ENCODE measurements around the gene PTPN4. TPM values are rescaled to one million over a fixed set of nuclear protein-coding genes. Genes with fewer than 3 reads are reported as not detected.

PTPN4 gene
- total RNA-seq, 2 donors from 2014 or later, result 38.0 to 46.5 TPM

GRCh38 chr2:119837759-119838158, 78.0 kb downstream of the PTPN4 start:
- no peaks in the 10 kb centered on the region for H3K27me3 Mint-ChIP-seq (ENCODE audit: low read depth)
- no peak overlapping the region for H3K4me3 Mint-ChIP-seq
- no peak for ATAC-seq (replicated peaks in 1 of 2)
- H3K4me1 Mint-ChIP-seq (ENCODE audit: low read depth), result peaks cover 38% of the 10 kb centered on the region
- H3K9me3 Mint-ChIP-seq, result no peaks in the 10 kb centered on the region
- H3K27ac Mint-ChIP-seq, result no peak overlapping the region
- H3K36me3 Mint-ChIP-seq (ENCODE audit: insufficient read depth in 2 of 2), result no peaks in the 10 kb centered on the region
- no peak for DNase-seq

- Mint-ChIP-seq H3K4me1 (ENCODE audit: low read depth) (peaks cover 36% of the 10 kb centered on the region), H3K27ac (no peak overlapping the region), H3K27me3 (ENCODE audit: low read depth) (no peaks in the 10 kb centered on the region), H3K36me3 (ENCODE audit: insufficient read depth in 2 of 2) (no peaks in the 10 kb centered on the region), H3K9me3 (no peaks in the 10 kb centered on the region), H3K4me3 (no peak overlapping the region)
- no peak for ATAC-seq (replicated peaks in 1 of 2)
- no peak for DNase-seq
Measured at GRCh38 chr2:119838179-119838578, 78.5 kb downstream of the PTPN4 start.

- H3K36me3 Mint-ChIP-seq (ENCODE audit: insufficient read depth in 2 of 2), result peaks cover 2 to 6% of the 10 kb centered on the region in 2 donors
- H3K9me3 Mint-ChIP-seq, result no peaks in the 10 kb centered on the region
Measured at GRCh38 chr2:119841550-119841949, 81.8 kb downstream of the PTPN4 start.

GRCh38 chr2:119846021-119846420, 86.3 kb downstream of the PTPN4 start:
- ATAC-seq (replicated peaks in 1 of 2), result no peak
- peaks cover 9 to 38% of the 10 kb centered on the region in 2 donors for H3K36me3 Mint-ChIP-seq (ENCODE audit: insufficient read depth in 2 of 2)
- no peak overlapping the region for H3K27ac Mint-ChIP-seq
- H3K9me3 Mint-ChIP-seq, result peaks cover 5 to 8% of the 10 kb centered on the region in 2 donors
- peaks cover 23% of the 10 kb centered on the region for H3K4me1 Mint-ChIP-seq (ENCODE audit: low read depth)
- no peak for DNase-seq
- no peaks in the 10 kb centered on the region for H3K27me3 Mint-ChIP-seq (ENCODE audit: low read depth)
- H3K4me3 Mint-ChIP-seq, result no peak overlapping the region

More at GRCh38 chr2:119841550-119841949, 81.8 kb downstream of the PTPN4 start:
- peaks cover 36% of the 10 kb centered on the region for H3K4me1 Mint-ChIP-seq (ENCODE audit: low read depth)
- DNase-seq, result no peak
- no peak overlapping the region for H3K4me3 Mint-ChIP-seq
- no peak for ATAC-seq (replicated peaks in 1 of 2)
- no peaks in the 10 kb centered on the region for H3K27me3 Mint-ChIP-seq (ENCODE audit: low read depth)
- H3K27ac Mint-ChIP-seq, result peak overlapping the region; percentile 12

GRCh38 chr2:119849838-119850565, 90.3 kb downstream of the PTPN4 start:
- peaks cover 15 to 21% of the 10 kb centered on the region in 2 donors for H3K9me3 Mint-ChIP-seq
- ATAC-seq (replicated peaks in 1 of 2) (no peak), DNase-seq (no peak)
- peaks cover 19 to 63% of the 10 kb centered on the region in 2 donors for H3K36me3 Mint-ChIP-seq (ENCODE audit: insufficient read depth in 2 of 2)
- no peak overlapping the region for H3K4me3 Mint-ChIP-seq
- peaks cover 11% of the 10 kb centered on the region for H3K4me1 Mint-ChIP-seq (ENCODE audit: low read depth)
- no peaks in the 10 kb centered on the region for H3K27me3 Mint-ChIP-seq (ENCODE audit: low read depth)
- no peak overlapping the region for H3K27ac Mint-ChIP-seq

GRCh38 chr2:119852214-119852613, 92.5 kb downstream of the PTPN4 start:
- DNase-seq (no peak), ATAC-seq (replicated peaks in 1 of 2) (no peak)
- H3K27me3 Mint-ChIP-seq (ENCODE audit: low read depth), result no peaks in the 10 kb centered on the region
- H3K9me3 Mint-ChIP-seq, result peaks cover 15 to 21% of the 10 kb centered on the region in 2 donors
- no peak overlapping the region for H3K27ac Mint-ChIP-seq
- H3K4me3 Mint-ChIP-seq, result no peak overlapping the region
- H3K36me3 Mint-ChIP-seq (ENCODE audit: insufficient read depth in 2 of 2), result peaks cover 17 to 55% of the 10 kb centered on the region in 2 donors
- peaks cover 15% of the 10 kb centered on the region for H3K4me1 Mint-ChIP-seq (ENCODE audit: low read depth)

GRCh38 chr2:119853777-119854399, 94.2 kb downstream of the PTPN4 start:
- H3K27ac Mint-ChIP-seq, result no peak overlapping the region
- peaks cover 17 to 44% of the 10 kb centered on the region in 2 donors for H3K36me3 Mint-ChIP-seq (ENCODE audit: insufficient read depth in 2 of 2)
- H3K4me1 Mint-ChIP-seq (ENCODE audit: low read depth), result peaks cover 25% of the 10 kb centered on the region
- no peak overlapping the region for H3K4me3 Mint-ChIP-seq
- no peaks in the 10 kb centered on the region for H3K27me3 Mint-ChIP-seq (ENCODE audit: low read depth)
- DNase-seq (no peak), ATAC-seq (replicated peaks in 1 of 2) (no peak)
- peaks cover 14 to 21% of the 10 kb centered on the region in 2 donors for H3K9me3 Mint-ChIP-seq

GRCh38 chr2:119856469-119856901, 96.8 kb downstream of the PTPN4 start:
- no peak for ATAC-seq (replicated peaks in 1 of 2)

GRCh38 chr2:119857742-119858141, 98.0 kb downstream of the PTPN4 start:
- peaks cover 48% of the 10 kb centered on the region for H3K4me1 Mint-ChIP-seq (ENCODE audit: low read depth)
- no peaks in the 10 kb centered on the region for H3K27me3 Mint-ChIP-seq (ENCODE audit: low read depth)
- H3K36me3 Mint-ChIP-seq (ENCODE audit: insufficient read depth in 2 of 2), result peaks cover 5 to 9% of the 10 kb centered on the region in 2 donors
- H3K9me3 Mint-ChIP-seq, result peaks cover 3 to 8% of the 10 kb centered on the region in 2 donors
- H3K4me3 Mint-ChIP-seq, result no peak overlapping the region
- H3K27ac Mint-ChIP-seq, result peak overlapping the region; percentile 10
- ATAC-seq (replicated peaks in 1 of 2), result no peak
- DNase-seq, result no peak

More at GRCh38 chr2:119856469-119856901, 96.8 kb downstream of the PTPN4 start:
- DNase-seq, result no peak
- H3K27ac Mint-ChIP-seq, result no peak overlapping the region
- peaks cover 6 to 14% of the 10 kb centered on the region in 2 donors for H3K9me3 Mint-ChIP-seq
- H3K27me3 Mint-ChIP-seq (ENCODE audit: low read depth), result no peaks in the 10 kb centered on the region
- peaks cover 39% of the 10 kb centered on the region for H3K4me1 Mint-ChIP-seq (ENCODE audit: low read depth)
- H3K36me3 Mint-ChIP-seq (ENCODE audit: insufficient read depth in 2 of 2), result peaks cover 10 to 21% of the 10 kb centered on the region in 2 donors
- no peak overlapping the region for H3K4me3 Mint-ChIP-seq

- H3K36me3 Mint-ChIP-seq (ENCODE audit: insufficient read depth in 2 of 2), result peaks cover 0 to 4% of the 10 kb centered on the region in 2 donors
- H3K27ac Mint-ChIP-seq, result no peak overlapping the region
- ATAC-seq (replicated peaks in 1 of 2) (no peak), DNase-seq (no peak)
- no peaks in the 10 kb centered on the region for H3K27me3 Mint-ChIP-seq (ENCODE audit: low read depth)
- H3K4me1 Mint-ChIP-seq (ENCODE audit: low read depth), result peaks cover 64% of the 10 kb centered on the region
- no peaks in the 10 kb centered on the region for H3K9me3 Mint-ChIP-seq
- H3K4me3 Mint-ChIP-seq, result no peak overlapping the region
Measured at GRCh38 chr2:119859528-119859927, 99.8 kb downstream of the PTPN4 start.

GRCh38 chr2:119860924-119861323, 101.2 kb downstream of the PTPN4 start:
- no peak for ATAC-seq (replicated peaks in 1 of 2)
- H3K27ac Mint-ChIP-seq, result no peak overlapping the region
- H3K27me3 Mint-ChIP-seq (ENCODE audit: low read depth), result no peaks in the 10 kb centered on the region
- peaks cover 0 to 4% of the 10 kb centered on the region in 2 donors for H3K36me3 Mint-ChIP-seq (ENCODE audit: insufficient read depth in 2 of 2)
- peaks cover 64% of the 10 kb centered on the region for H3K4me1 Mint-ChIP-seq (ENCODE audit: low read depth)
- H3K4me3 Mint-ChIP-seq, result no peak overlapping the region
- no peak for DNase-seq
- H3K9me3 Mint-ChIP-seq, result no peaks in the 10 kb centered on the region

- H3K27me3 Mint-ChIP-seq (ENCODE audit: low read depth), result no peaks in the 10 kb centered on the region
- peaks cover 60% of the 10 kb centered on the region for H3K4me1 Mint-ChIP-seq (ENCODE audit: low read depth)
- peak overlapping the region; percentile 57 for H3K27ac Mint-ChIP-seq
- H3K9me3 Mint-ChIP-seq, result peaks cover 0 to 2% of the 10 kb centered on the region in 2 donors
- ATAC-seq (replicated peaks in 1 of 2), result peak; percentile 92 to 93
- peaks cover 0 to 4% of the 10 kb centered on the region in 2 donors for H3K36me3 Mint-ChIP-seq (ENCODE audit: insufficient read depth in 2 of 2)
- DNase-seq, result no peak
- peak overlapping the region; percentile 36 to 71 for H3K4me3 Mint-ChIP-seq
Measured at GRCh38 chr2:119862127-119862889, 102.6 kb downstream of the PTPN4 start.

GRCh38 chr2:119864318-119864717, 104.6 kb downstream of the PTPN4 start:
- Mint-ChIP-seq H3K27me3 (ENCODE audit: low read depth) (no peaks in the 10 kb centered on the region), H3K4me3 (peak overlapping the region in 1 of 2 donors; percentile 27), H3K9me3 (peaks cover 0 to 2% of the 10 kb centered on the region in 2 donors), H3K27ac (peak overlapping the region; percentile 43), H3K4me1 (ENCODE audit: low read depth) (peaks cover 54% of the 10 kb centered on the region), H3K36me3 (ENCODE audit: insufficient read depth in 2 of 2) (peaks cover 2 to 4% of the 10 kb centered on the region in 2 donors)
- peak; percentile 50 to 77 for ATAC-seq (replicated peaks in 1 of 2)
- DNase-seq, result no peak

Measured in activated T-cell treated with anti-CD3 and anti-CD28 coated beads, Interleukin-2, amount 50 U/mL, for 72 hours (primary cell).